ENCODE results near the gene RAD51AP2.

Gene RAD51AP2

GRCh38 chr2:17542471-17542870, 24.2 kb upstream of the RAD51AP2 start:
- DNase-seq (ENCODE audit: low spot score) = no peak
- no peak for TF ChIP-seq CTCF (IDR thresholded peaks at IDR 0.05; ENCODE audit: extremely low read depth, insufficient read depth, missing control alignments)
- in situ Hi-C loops (cut with MboI; ENCODE audit: low pct_unique_long_range_greater_than_20kb, low sequenced_read_pairs, unreplicated experiment) = no loop called here

- TF ChIP-seq CTCF (IDR thresholded peaks at IDR 0.05; ENCODE audit: extremely low read depth, insufficient read depth, missing control alignments) = no peak
- in situ Hi-C loops (cut with MboI; ENCODE audit: low pct_unique_long_range_greater_than_20kb, low sequenced_read_pairs, unreplicated experiment) = no loop called here
Measured at GRCh38 chr2:17541531-17541950, 23.3 kb upstream of the RAD51AP2 start.

GRCh38 chr2:17540813-17541530, 22.7 kb upstream of the RAD51AP2 start:
- TF ChIP-seq CTCF (IDR thresholded peaks at IDR 0.05; ENCODE audit: extremely low read depth, insufficient read depth, missing control alignments) = no peak
- in situ Hi-C loops (cut with MboI; ENCODE audit: low pct_unique_long_range_greater_than_20kb, low sequenced_read_pairs, unreplicated experiment) = no loop called here
- DNase-seq (ENCODE audit: low spot score) = no peak

More at GRCh38 chr2:17541531-17541950, 23.3 kb upstream of the RAD51AP2 start:
- DNase-seq (ENCODE audit: low spot score) = no peak

- peak; percentile 13 for DNase-seq (ENCODE audit: low spot score)
- TF ChIP-seq CTCF (IDR thresholded peaks at IDR 0.05; ENCODE audit: extremely low read depth, insufficient read depth, missing control alignments) = no peak
- in situ Hi-C loops (cut with MboI; ENCODE audit: low pct_unique_long_range_greater_than_20kb, low sequenced_read_pairs, unreplicated experiment) = no loop called here
Measured at GRCh38 chr2:17540093-17540812, 22.0 kb upstream of the RAD51AP2 start, which contains the start of gene VSNL1. Gene VSNL1, plus strand, starts transcription at chr2:17540696. Its CDS starts 51,379 bp downstream, at chr2:17592075.

GRCh38 chr2:17539611-17540092, 21.4 kb upstream of the RAD51AP2 start:
- in situ Hi-C loops (cut with MboI; ENCODE audit: low pct_unique_long_range_greater_than_20kb, low sequenced_read_pairs, unreplicated experiment) = no loop called here
- no peak for TF ChIP-seq CTCF (IDR thresholded peaks at IDR 0.05; ENCODE audit: extremely low read depth, insufficient read depth, missing control alignments)
- DNase-seq (ENCODE audit: low spot score) = no peak

- no peak for TF ChIP-seq CTCF (IDR thresholded peaks at IDR 0.05; ENCODE audit: extremely low read depth, insufficient read depth, missing control alignments)
- in situ Hi-C loops (cut with MboI; ENCODE audit: low pct_unique_long_range_greater_than_20kb, low sequenced_read_pairs, unreplicated experiment) = no loop called here
- DNase-seq (ENCODE audit: low spot score) = peak; percentile 44
Measured at GRCh38 chr2:17538844-17539554, 20.8 kb upstream of the RAD51AP2 start.
